Heart left ventricle (tissue), 13 donors: Measurements from ENCODE around the gene GAK.

Source experiments
- CTCF ChIP-seq, 12 donors: fragments of 200-600 bp; sonication (generic) in 4 of 12; IDR thresholded peaks; one replicate each; pipeline versions ENCODE4 v1.5.0 to v1.8.0; 2018 to 2022; ENCODE audit warnings: antibody characterized with exemption in 12 of 12, mild to moderate bottlenecking in 5 of 12
- POLR2A ChIP-seq, 2 donors: fragments of 450-650 bp; IDR thresholded peaks; one replicate each; pipeline ENCODE4 v1.6.1; 2017; ENCODE audit warnings: antibody characterized with exemption in 2 of 2, mild to moderate bottlenecking in 2 of 2, moderate library complexity in 2 of 2
- donor health status: ischemic (EF 13 %, LVEDD 7.1; RV severe dilation, severe dysfunction).
- donor health status: DM: no; HTN: yes; CAD: no.
- donor health status: DM: no; HTN: no; CAD: no.
- donor health status: ischemic (EF 25% LVEDD 6.9; RV normal size, moderate dysfunction).
- donor health status: ischemic (EF 25% LVEDD 5.7; RV mildly dilated, moderate dysfunction).
- donor health status: ischemic (EF 35%, LVEDD 5.7; RV mildly dilated, moderate dysfunction).
- donor health status: nonischemic (EF 11% LVEDD 7.7; RV severe dilation, severe dysfunction).
- donor health status: DM: yes; HTN: yes; CAD: no.
- donor health status: PGD.
- donor health status: ischemic (EF 29% LVEDD 5.4; RV normal size, mild dysfunction).
- donor health status: nonischemic (EF 23%, LVEDD 6.1; RV moderate dilation, normal function).

- TF ChIP-seq POLR2A (IDR thresholded peaks at IDR 0.05): no peak
- no peak for TF ChIP-seq CTCF (IDR thresholded peaks at IDR 0.05)
Observed at GRCh38 chr4:845836-846251, 86.3 kb downstream of the GAK start.
